ELR (cell line): ENCODE measurements around the gene ALPG.

Experiments
- DNase-seq: peaks from one replicate; pipeline ENCODE4 v3.0.0-alpha.2; 2015; ENCODE audit warnings: low read depth

The ALPG gene

DNA sequence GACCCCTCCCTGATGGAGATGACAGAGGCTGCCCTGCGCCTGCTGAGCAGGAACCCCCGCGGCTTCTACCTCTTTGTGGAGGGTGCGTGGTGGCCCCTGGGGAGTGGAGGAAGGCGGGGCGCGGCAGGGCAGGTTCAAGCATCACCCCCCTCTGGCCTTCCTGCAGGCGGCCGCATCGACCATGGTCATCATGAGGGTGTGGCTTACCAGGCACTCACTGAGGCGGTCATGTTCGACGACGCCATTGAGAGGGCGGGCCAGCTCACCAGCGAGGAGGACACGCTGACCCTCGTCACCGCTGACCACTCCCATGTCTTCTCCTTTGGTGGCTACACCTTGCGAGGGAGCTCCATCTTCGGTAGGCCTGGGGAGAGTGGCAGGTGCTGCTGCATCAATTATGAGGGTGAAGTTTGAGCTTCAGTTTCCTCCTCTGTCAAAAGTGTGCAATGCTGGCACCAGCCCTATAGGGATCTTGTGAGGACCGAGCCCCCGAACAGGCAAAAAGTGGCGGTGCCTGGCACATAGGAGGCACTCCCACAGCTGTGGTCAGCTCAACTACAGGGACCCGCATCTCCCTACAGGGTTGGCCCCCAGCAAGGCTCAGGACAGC lies 51.5 kb downstream of the ALPG start:
- no peak for DNase-seq

DNA sequence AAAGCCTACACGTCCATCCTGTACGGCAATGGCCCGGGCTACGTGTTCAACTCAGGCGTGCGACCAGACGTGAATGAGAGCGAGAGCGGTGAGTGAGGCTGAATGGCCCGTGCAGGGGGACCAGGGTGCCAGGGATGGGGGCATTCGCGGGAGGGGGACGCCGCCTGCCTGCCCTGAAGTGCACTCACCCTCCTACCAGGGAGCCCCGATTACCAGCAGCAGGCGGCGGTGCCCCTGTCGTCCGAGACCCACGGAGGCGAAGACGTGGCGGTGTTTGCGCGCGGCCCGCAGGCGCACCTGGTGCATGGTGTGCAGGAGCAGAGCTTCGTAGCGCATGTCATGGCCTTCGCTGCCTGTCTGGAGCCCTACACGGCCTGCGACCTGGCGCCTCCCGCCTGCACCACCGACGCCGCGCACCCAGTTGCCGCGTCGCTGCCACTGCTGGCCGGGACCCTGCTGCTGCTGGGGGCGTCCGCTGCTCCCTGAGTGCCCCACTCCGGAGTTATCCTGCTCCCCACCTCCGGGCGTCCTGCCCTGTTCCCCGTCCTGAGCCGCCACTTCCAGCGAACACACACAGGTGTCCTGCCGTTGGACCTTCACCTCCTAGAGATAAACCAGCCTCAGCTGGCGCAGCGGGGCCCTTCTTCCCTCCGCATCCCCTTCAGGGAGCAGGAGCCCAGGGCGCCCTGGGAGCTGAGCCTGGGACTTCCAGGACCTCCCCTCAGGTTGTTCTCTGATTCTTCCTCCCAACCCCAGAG lies 52.2 kb downstream of the ALPG start:
- DNase-seq, result no peak

DNA sequence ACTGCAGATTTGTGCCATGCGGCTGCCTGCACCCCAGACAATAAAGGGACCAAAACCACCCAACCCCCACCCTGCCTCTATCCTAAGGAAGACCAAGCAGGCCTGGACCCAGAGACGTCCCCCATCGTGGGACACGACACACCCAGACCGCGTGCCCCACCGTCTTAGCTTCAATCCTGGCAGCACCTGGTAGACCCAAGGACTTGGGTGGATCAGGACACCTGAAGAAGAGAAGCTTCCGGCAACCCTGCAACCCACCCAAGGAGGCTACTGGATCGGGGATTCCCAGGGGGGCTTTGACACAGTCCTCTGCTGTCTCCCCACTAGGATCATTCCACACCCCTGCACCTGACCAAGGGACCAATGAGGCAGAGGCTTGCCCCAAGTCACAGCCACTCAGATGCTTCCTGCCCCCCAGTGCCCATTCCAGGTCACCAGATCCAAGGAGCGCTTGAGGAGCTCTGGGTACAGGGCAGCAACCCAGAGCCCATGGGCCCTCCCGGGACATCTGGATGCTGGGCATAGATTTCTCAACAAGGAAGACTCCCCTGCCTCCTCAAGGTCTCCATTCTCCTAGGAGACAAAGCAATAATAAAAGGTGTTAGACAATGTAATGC lies 52.9 kb downstream of the ALPG start:
- no peak for DNase-seq

DNA sequence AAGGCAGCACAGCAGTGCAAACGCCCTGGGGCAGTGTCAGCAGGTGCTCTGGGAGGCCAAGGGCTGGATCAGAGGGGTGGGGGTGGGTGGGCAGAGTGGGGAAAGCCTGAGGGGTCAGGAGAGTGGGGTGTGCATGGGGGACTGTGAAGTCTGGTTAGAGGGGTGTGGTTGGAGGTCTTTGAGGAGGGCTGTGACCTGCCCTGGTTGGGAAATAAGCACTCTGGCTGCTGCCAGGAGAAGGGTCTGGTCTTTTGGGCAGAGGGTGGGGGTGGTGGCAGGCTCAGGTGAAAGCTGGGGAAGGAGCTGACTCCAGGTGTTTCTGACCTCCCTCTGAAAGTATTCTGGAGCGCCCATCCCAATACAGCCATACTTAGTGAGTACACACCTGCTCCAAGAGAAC lies 53.5 kb downstream of the ALPG start:
- no peak for DNase-seq
